Ishikawa (cell line): ENCODE data around the gene IFNG.

Source experiments
- EGR1 ChIP-seq: IDR thresholded peaks from 2 replicates; pipeline ENCODE4 v1.6.1; 2012
- EP300 ChIP-seq: IDR thresholded peaks from 2 replicates; pipeline ENCODE4 v1.6.1; 2012; ENCODE audit warnings: borderline replicate concordance
- MAX ChIP-seq: IDR thresholded peaks from 2 replicates; pipeline ENCODE4 v1.6.1; 2012
- TAF1 ChIP-seq: IDR thresholded peaks from 2 replicates; pipeline ENCODE4 v1.6.1; 2012; ENCODE audit warnings: low read depth, mild to moderate bottlenecking
- TF ChIP-seq, protein P1 (sequence below): IDR thresholded peaks from 2 replicates; pipeline ENCODE4 v1.6.1; 2012; ENCODE audit warnings: low read depth, mild to moderate bottlenecking

GRCh38 chr12:68178184-68178583 is 18.6 kb upstream of the IFNG start:
- TF ChIP-seq EP300 (no peak), MAX (no peak), EGR1 (no peak), TAF1 (no peak)
- TF ChIP-seq, protein P1, sequence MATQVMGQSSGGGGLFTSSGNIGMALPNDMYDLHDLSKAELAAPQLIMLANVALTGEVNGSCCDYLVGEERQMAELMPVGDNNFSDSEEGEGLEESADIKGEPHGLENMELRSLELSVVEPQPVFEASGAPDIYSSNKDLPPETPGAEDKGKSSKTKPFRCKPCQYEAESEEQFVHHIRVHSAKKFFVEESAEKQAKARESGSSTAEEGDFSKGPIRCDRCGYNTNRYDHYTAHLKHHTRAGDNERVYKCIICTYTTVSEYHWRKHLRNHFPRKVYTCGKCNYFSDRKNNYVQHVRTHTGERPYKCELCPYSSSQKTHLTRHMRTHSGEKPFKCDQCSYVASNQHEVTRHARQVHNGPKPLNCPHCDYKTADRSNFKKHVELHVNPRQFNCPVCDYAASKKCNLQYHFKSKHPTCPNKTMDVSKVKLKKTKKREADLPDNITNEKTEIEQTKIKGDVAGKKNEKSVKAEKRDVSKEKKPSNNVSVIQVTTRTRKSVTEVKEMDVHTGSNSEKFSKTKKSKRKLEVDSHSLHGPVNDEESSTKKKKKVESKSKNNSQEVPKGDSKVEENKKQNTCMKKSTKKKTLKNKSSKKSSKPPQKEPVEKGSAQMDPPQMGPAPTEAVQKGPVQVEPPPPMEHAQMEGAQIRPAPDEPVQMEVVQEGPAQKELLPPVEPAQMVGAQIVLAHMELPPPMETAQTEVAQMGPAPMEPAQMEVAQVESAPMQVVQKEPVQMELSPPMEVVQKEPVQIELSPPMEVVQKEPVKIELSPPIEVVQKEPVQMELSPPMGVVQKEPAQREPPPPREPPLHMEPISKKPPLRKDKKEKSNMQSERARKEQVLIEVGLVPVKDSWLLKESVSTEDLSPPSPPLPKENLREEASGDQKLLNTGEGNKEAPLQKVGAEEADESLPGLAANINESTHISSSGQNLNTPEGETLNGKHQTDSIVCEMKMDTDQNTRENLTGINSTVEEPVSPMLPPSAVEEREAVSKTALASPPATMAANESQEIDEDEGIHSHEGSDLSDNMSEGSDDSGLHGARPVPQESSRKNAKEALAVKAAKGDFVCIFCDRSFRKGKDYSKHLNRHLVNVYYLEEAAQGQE: no peak
